ENCODE results near the gene IGHMBP2.

IGHMBP2 gene

DNA sequence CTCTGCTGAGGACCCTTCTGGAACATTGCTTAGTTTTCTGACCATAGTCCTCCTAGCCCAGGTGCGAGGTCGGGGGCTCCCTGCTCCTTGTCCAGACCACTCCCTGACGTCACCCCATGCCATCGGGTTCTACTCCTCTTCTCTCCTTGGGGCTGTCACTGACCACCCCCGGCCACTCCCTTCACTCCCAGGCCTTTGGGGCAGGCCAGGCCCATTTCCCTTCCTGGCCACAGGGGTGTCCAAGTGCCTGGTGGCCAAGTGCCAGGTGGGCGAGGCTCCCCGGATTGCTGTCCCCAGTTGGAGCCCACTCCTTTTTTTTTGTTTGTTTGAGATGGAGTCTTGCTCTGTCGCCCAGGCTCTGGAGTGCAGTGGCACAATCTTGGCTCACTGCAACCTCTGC, 57.6 kb downstream of the IGHMBP2 start:
- Histone ChIP-seq H3K79me2 (no peaks in the 10 kb centered on the region), H3K9ac (no peak overlapping the region), H3K9me3 (ENCODE audit: control insufficient read depth, low read length) (no peaks in the 10 kb centered on the region), H3K36me3 (ENCODE audit: control insufficient read depth, insufficient read depth, low read length) (no peaks in the 10 kb centered on the region), H3K4me3 (ENCODE audit: low read depth, low read length) (no peak overlapping the region), H3K27me3 (ENCODE audit: control insufficient read depth, insufficient read depth, low read length) (no peaks in the 10 kb centered on the region), H3K4me2 (ENCODE audit: low read length) (no peak overlapping the region), H3K27ac (no peak overlapping the region), H2AFZ (no peak overlapping the region), H3K4me1 (no peaks in the 10 kb centered on the region)
- TF ChIP-seq, protein P1, sequence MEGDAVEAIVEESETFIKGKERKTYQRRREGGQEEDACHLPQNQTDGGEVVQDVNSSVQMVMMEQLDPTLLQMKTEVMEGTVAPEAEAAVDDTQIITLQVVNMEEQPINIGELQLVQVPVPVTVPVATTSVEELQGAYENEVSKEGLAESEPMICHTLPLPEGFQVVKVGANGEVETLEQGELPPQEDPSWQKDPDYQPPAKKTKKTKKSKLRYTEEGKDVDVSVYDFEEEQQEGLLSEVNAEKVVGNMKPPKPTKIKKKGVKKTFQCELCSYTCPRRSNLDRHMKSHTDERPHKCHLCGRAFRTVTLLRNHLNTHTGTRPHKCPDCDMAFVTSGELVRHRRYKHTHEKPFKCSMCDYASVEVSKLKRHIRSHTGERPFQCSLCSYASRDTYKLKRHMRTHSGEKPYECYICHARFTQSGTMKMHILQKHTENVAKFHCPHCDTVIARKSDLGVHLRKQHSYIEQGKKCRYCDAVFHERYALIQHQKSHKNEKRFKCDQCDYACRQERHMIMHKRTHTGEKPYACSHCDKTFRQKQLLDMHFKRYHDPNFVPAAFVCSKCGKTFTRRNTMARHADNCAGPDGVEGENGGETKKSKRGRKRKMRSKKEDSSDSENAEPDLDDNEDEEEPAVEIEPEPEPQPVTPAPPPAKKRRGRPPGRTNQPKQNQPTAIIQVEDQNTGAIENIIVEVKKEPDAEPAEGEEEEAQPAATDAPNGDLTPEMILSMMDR (IDR thresholded peaks at IDR 0.05): no peak

DNA sequence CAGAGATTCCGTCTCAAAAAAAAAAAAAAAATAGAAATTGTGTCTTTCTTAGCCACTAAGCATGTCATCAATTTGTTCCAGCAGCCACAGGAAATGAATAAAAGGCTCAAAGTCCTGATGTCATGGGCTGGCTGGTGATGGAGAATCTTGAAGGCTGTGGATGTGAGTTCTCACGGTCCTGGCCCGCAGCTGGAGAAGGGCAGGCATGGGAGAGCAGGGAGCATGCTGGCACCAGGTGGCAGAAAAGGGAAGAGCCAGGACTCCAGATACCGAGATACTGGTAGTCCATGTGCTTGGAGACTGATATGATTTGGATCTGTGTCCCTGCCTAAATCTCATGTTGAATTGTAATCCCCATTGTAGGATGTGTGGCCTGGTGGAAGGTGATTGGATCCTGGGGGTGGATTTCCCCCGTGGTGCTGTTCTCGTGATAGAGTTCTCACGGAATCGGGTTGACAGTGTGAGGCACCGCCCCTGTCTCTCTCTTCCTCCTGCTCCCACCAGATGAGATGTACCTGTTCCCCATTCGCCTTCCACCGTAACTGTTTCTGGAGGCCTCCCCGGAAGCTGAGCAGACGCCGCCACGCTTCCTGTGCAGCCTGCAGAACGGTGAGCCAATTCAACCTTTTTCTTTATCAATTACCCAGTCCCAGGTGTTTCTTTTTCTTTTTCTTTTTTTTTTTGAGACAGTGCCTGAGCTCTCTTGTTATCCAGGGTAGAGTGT, 59.0 kb downstream of the IGHMBP2 start:
- TF ChIP-seq, protein P1 (IDR thresholded peaks at IDR 0.05): no peak
- no peaks in the 10 kb centered on the region for H3K79me2 ChIP-seq
- H3K27ac ChIP-seq: no peak overlapping the region
- no peaks in the 10 kb centered on the region for H3K9me3 ChIP-seq (ENCODE audit: control insufficient read depth, low read length)
- H3K36me3 ChIP-seq (ENCODE audit: control insufficient read depth, insufficient read depth, low read length): no peaks in the 10 kb centered on the region
- no peaks in the 10 kb centered on the region for H3K27me3 ChIP-seq (ENCODE audit: control insufficient read depth, insufficient read depth, low read length)
- H3K9ac ChIP-seq: no peak overlapping the region
- no peaks in the 10 kb centered on the region for H3K4me1 ChIP-seq
- no peak overlapping the region for H2AFZ ChIP-seq
- no peak overlapping the region for H3K4me3 ChIP-seq (ENCODE audit: low read depth, low read length)
- H3K4me2 ChIP-seq (ENCODE audit: low read length): no peak overlapping the region

DNA sequence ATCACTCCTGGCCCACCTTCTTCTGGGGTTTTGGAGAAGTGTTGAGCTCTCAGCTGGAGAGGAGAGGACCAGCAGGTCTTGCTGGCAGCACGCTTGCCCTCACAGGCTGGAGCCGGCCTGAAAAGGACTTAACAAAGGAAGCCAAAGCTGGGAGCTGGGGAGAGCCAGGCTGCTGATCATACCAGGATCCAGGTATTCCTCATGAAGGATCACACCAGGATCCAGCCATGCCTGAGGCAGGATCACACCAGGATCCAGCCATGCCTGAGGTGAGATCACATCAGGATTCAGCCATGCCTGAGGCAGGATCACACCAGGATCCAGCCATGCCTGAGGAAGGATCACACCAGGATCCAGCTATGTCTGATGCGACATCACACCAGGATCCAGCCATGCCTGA, 60.1 kb downstream of the IGHMBP2 start:
- H3K9ac ChIP-seq: no peak overlapping the region
- no peaks in the 10 kb centered on the region for H3K36me3 ChIP-seq (ENCODE audit: control insufficient read depth, insufficient read depth, low read length)
- H3K79me2 ChIP-seq: no peaks in the 10 kb centered on the region
- no peaks in the 10 kb centered on the region for H3K4me1 ChIP-seq
- H2AFZ ChIP-seq: no peak overlapping the region
- no peaks in the 10 kb centered on the region for H3K9me3 ChIP-seq (ENCODE audit: control insufficient read depth, low read length)
- no peak overlapping the region for H3K4me2 ChIP-seq (ENCODE audit: low read length)
- no peaks in the 10 kb centered on the region for H3K27me3 ChIP-seq (ENCODE audit: control insufficient read depth, insufficient read depth, low read length)
- TF ChIP-seq, protein P1 (IDR thresholded peaks at IDR 0.05): no peak
- no peak overlapping the region for H3K4me3 ChIP-seq (ENCODE audit: low read depth, low read length)
- no peak overlapping the region for H3K27ac ChIP-seq

DNA sequence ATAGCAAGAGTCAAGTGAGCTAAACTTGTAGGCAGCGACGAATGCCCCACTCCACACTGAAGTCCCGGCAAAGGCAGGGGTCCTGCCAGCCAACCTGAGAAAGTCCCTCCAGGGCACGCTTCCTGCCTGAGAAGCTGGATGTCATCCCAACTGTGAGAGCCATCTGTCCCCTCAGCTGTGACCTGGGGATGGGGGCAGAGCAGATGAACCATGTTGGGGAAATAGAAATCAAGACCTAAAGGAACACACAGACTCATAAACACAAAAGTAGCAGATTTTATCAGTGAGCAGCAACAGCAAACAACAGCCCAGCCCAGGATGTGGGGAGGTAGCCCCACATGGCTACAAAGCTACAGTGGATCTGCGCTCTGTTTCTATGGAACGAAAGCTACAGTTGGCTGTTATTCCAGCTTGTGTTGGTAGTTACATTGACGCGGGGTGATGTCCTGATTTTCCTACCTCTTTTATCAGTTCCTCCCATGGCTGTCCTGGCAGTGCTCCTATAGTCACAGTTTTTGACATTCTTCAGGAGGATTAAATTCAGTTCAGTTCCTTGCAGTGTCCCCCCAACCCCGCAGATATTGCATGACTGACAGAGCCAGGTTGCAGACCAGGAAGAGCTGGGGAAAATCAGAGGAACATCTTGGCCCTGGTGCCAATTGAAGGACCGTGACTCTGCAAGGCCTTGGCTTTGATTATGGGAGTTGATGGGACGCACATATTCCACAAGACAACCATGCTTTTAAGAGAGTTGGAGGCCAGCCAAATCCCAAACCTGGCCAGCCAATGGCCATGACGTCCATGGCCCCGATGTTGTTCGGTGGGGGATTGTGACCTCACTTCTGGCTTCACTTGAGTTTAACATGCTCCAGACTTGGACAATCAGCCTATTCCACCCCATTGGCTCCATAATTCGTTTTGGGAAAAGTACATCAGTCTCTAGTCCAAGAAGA, 62.5 kb downstream of the IGHMBP2 start:
- H3K27ac ChIP-seq: no peak overlapping the region
- H3K4me3 ChIP-seq (ENCODE audit: low read depth, low read length): no peak overlapping the region
- H3K9ac ChIP-seq: no peak overlapping the region
- no peak overlapping the region for H2AFZ ChIP-seq
- no peaks in the 10 kb centered on the region for H3K36me3 ChIP-seq (ENCODE audit: control insufficient read depth, insufficient read depth, low read length)
- no peaks in the 10 kb centered on the region for H3K27me3 ChIP-seq (ENCODE audit: control insufficient read depth, insufficient read depth, low read length)
- no peak overlapping the region for H3K4me2 ChIP-seq (ENCODE audit: low read length)
- TF ChIP-seq, protein P1 (IDR thresholded peaks at IDR 0.05): no peak
- H3K9me3 ChIP-seq (ENCODE audit: control insufficient read depth, low read length): no peaks in the 10 kb centered on the region
- H3K79me2 ChIP-seq: no peaks in the 10 kb centered on the region
- no peaks in the 10 kb centered on the region for H3K4me1 ChIP-seq

All from parathyroid adenoma (tissue), 2 donors.